WI38 (cell line): Measurements from ENCODE around the gene ACSL6.

Source experiments
- H3K4me3 ChIP-seq: 2 replicates; pipeline ENCODE4 v1.5.1; 2011; ENCODE audit warnings: low read depth, mild to moderate bottlenecking, control low read depth, low read length
- CTCF ChIP-seq: IDR thresholded peaks from 2 replicates; pipeline ENCODE4 v1.5.1; 2012; ENCODE audit warnings: low read depth, mild to moderate bottlenecking, control low read depth, low read length

The ACSL6 gene

GRCh38 chr5:132037353-132037752, 25.9 kb upstream of the ACSL6 start:
- H3K4me3 ChIP-seq: no peak overlapping the region
- no peak for TF ChIP-seq CTCF

- TF ChIP-seq CTCF: no peak
- no peak overlapping the region for H3K4me3 ChIP-seq
Observed at GRCh38 chr5:132033122-132033521, 21.7 kb upstream of the ACSL6 start.

GRCh38 chr5:132032196-132032595, 20.7 kb upstream of the ACSL6 start:
- TF ChIP-seq CTCF: no peak

DNA sequence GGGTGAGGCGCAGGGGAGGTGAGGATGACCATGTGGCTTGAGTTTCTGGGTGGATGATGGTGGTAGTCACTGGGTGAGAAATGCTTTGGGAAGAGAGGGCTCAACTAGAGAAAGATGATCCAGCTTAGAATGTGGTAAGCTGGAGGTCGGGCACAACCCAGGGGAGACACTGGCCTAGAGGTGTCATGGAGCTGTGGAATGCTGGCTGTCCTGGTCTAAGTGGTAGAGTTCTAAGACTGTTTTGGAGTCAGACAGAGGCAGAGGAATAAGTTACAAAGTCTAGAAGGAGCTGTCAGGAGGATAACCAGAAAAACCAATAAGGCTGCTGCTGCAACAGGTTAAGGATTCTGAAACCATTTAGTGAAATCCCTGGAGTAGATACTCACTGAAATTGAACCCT, 19.2 kb upstream of the ACSL6 start:
- TF ChIP-seq CTCF: no peak
- H3K4me3 ChIP-seq: no peak overlapping the region

More at GRCh38 chr5:132032196-132032595, 20.7 kb upstream of the ACSL6 start:
- no peak overlapping the region for H3K4me3 ChIP-seq

GRCh38 chr5:132029609-132030330, 18.3 kb upstream of the ACSL6 start:
- H3K4me3 ChIP-seq: no peak overlapping the region
- no peak for TF ChIP-seq CTCF

DNA sequence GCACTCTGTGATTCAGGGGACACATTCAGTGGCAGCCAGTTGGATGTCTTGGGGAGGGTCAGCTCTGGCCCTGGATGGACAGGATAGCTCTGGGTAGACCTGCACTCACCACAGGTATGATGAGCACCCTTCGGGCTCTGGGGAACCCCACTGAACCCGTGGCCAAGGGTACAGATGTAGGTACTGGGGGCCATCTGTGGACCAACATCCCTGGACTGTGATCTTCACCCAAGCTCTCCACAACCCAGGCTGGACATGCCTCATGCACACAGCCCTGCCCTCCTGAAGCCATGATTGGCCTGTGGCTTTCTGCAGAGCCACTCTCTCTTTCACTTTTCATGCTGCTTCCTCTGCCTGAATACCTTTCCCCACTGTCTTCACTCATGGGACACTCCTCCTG, 15.6 kb upstream of the ACSL6 start:
- TF ChIP-seq CTCF: no peak
- no peak overlapping the region for H3K4me3 ChIP-seq

DNA sequence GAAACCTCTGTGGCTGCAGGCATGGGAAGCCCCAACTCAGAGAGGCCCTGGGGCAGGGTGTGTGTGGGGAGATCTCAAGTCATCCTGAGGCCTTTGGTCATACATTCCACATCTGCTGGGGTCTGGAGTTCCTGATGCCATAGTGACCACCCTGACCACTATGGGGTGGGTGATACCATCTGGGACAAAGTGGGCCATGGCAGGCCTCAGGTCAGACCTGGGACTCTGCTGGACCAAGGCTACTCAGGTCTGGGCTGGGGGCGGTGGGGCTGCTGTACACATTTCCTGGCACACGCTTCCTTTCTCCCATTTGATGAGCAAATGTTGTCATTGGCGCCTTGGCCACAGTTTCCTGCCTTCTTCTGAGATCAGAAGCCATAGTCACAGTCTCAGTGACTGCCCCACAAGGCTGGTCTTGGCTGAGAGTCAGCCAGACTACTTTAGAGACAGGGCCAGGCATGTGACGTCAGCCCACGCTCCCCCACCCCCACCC, 15.1 kb upstream of the ACSL6 start:
- no peak for TF ChIP-seq CTCF
- no peak overlapping the region for H3K4me3 ChIP-seq
